IMR-90 (cell line): Measurements from ENCODE around the gene DEFB124. TPM values are rescaled to one million over a fixed set of nuclear protein-coding genes. Genes with fewer than 3 reads are reported as not detected.

Source experiments
- ATAC-seq: fragments of 200-7000 bp; cut with Tn5 transposase; 2 replicates; pipeline ENCODE4 v1.9.1; 2020; ENCODE audit warnings: low read depth, mild to moderate bottlenecking, moderate library complexity
- BruUV-seq: library from RNA; stranded (reverse); fragments of 400-500 nt; replicated peaks from 2 replicates; lab custom pipeline; 2021; lab: Mats Ljungman, UMichigan
- CTCF ChIA-PET: fragments of 300-600 bp; formaldehyde crosslinking; extraction: SDS; loops from one replicate; lab custom pipeline; 2021; ENCODE audit warnings: antibody characterized with exemption; lab: Yijun Ruan, JAX
- POLR2A ChIA-PET: fragments of 300-600 bp; sonication (Branson Sonifier 250); formaldehyde crosslinking; loops from one replicate; lab custom pipeline; 2022; ENCODE audit warnings: antibody characterized with exemption; ENCODE audit not compliant: unreplicated experiment; lab: Charles Lee
- DNase-seq: peaks from one replicate; pipeline ENCODE4 v3.0.0; 2013
- H2AFZ ChIP-seq: replicated peaks from 2 replicates; pipeline ENCODE3; 2013; ENCODE audit warnings: low read length, mild to moderate bottlenecking; ENCODE audit not compliant: poor library complexity
- H2AK5ac ChIP-seq: 2 replicates; pipeline ENCODE4 v1.6.1; 2013; ENCODE audit warnings: low read depth, low read length, inconsistent platforms
- H2AK9ac ChIP-seq: replicated peaks from 2 replicates; pipeline ENCODE3; 2013; ENCODE audit warnings: mild to moderate bottlenecking, low read depth, low read length, moderate library complexity; ENCODE audit not compliant: poor library complexity
- H2BK120ac ChIP-seq: 2 replicates; pipeline ENCODE4 v1.6.1; 2013; ENCODE audit warnings: low read depth, low read length, inconsistent platforms
- H2BK15ac ChIP-seq: 3 replicates; pipeline ENCODE4 v1.6.1; 2013; ENCODE audit warnings: low read depth, low read length, inconsistent platforms
- H2BK20ac ChIP-seq: 2 replicates; pipeline ENCODE4 v1.6.1; 2013; ENCODE audit warnings: low read depth, mild to moderate bottlenecking, inconsistent platforms, low read length, moderate library complexity
- H2BK5ac ChIP-seq: 2 replicates; pipeline ENCODE4 v1.6.1; 2013; ENCODE audit warnings: mild to moderate bottlenecking, low read depth, low read length, inconsistent platforms; ENCODE audit not compliant: poor library complexity, severe bottlenecking
- H3K14ac ChIP-seq: replicated peaks from 2 replicates; pipeline ENCODE4 v1.6.1; 2013; ENCODE audit warnings: low read depth, low read length, inconsistent platforms
- H3K18ac ChIP-seq: 2 replicates; pipeline ENCODE4 v1.6.1; 2013; ENCODE audit warnings: low read depth, low read length, control low read depth
- H3K23ac ChIP-seq: 2 replicates; pipeline ENCODE4 v1.6.1; 2013; ENCODE audit warnings: low read depth, low read length, inconsistent platforms
- H3K27ac ChIP-seq: 2 replicates; pipeline ENCODE4 v1.5.1; 2013; ENCODE audit warnings: mild to moderate bottlenecking, control low read depth, low read length; ENCODE audit not compliant: insufficient read depth
- H3K27me3 ChIP-seq: 2 replicates; pipeline ENCODE4 v1.6.1; 2013; ENCODE audit warnings: low read length; ENCODE audit not compliant: control insufficient read depth, insufficient read depth
- H3K36me3 ChIP-seq: 2 replicates; pipeline ENCODE4 v1.6.1; 2013; ENCODE audit warnings: low read length, mixed read lengths; ENCODE audit not compliant: control insufficient read depth, insufficient read depth
- H3K4ac ChIP-seq: 2 replicates; pipeline ENCODE4 v1.6.1; 2013; ENCODE audit warnings: low read depth, low read length, inconsistent platforms
- H3K4me1 ChIP-seq: 2 replicates; pipeline ENCODE4 v1.6.1; 2013; ENCODE audit warnings: low read length, mixed read lengths; ENCODE audit not compliant: control insufficient read depth, insufficient read depth
- H3K4me2 ChIP-seq: 2 replicates; pipeline ENCODE4 v1.6.1; 2013; ENCODE audit warnings: low read depth, mild to moderate bottlenecking, control low read depth, low read length, moderate library complexity
- H3K4me3 ChIP-seq: 2 replicates; pipeline ENCODE4 v1.5.1; 2013; ENCODE audit warnings: low read depth, mild to moderate bottlenecking, control low read depth, low read length, moderate library complexity; ENCODE audit not compliant: insufficient read depth
- H3K56ac ChIP-seq: 2 replicates; pipeline ENCODE4 v1.6.1; 2013; ENCODE audit warnings: low read length, inconsistent platforms; ENCODE audit not compliant: insufficient read depth; ENCODE audit errors: extremely low read depth
- H3K79me1 ChIP-seq, 2 experiments: 2 replicates each; pipeline ENCODE4 v1.6.1; 2013; ENCODE audit warnings: low read length in 2 of 2, inconsistent platforms in 1 of 2, low read depth in 1 of 2
- H3K9ac ChIP-seq: 2 replicates; pipeline ENCODE4 v1.6.1; 2013; ENCODE audit warnings: low read depth, low read length, control low read depth
- H3K9me1 ChIP-seq: 2 replicates; pipeline ENCODE4 v1.6.1; 2013; ENCODE audit warnings: low read length, inconsistent platforms; ENCODE audit not compliant: insufficient read depth
- H3K9me3 ChIP-seq: 2 replicates; pipeline ENCODE4 v1.6.1; 2013; ENCODE audit warnings: low read length; ENCODE audit not compliant: control insufficient read depth, insufficient read depth
- H4K20me1 ChIP-seq: 2 replicates; pipeline ENCODE4 v1.6.1; 2013; ENCODE audit warnings: low read length, inconsistent platforms; ENCODE audit not compliant: insufficient read depth
- H4K5ac ChIP-seq: 2 replicates; pipeline ENCODE4 v1.6.1; 2013; ENCODE audit warnings: mild to moderate bottlenecking, low read depth, low read length, control low read depth
- H4K8ac ChIP-seq, 2 experiments: 2 replicates each; pipeline ENCODE4 v1.6.1; 2013; ENCODE audit warnings: low read depth in 2 of 2, low read length in 2 of 2, control low read depth in 1 of 2, inconsistent platforms in 1 of 2
- H4K91ac ChIP-seq: 2 replicates; pipeline ENCODE4 v1.6.1; 2013; ENCODE audit warnings: low read depth, low read length, inconsistent platforms; ENCODE audit not compliant: insufficient read depth
- BHLHE40 ChIP-seq: fragments of 150-350 bp; IDR thresholded peaks from 2 replicates; pipeline ENCODE4 v1.6.1; 2016; ENCODE audit warnings: mild to moderate bottlenecking, low read depth, low read length
- FOS ChIP-seq: fragments of 150-350 bp; IDR thresholded peaks from 2 replicates; pipeline ENCODE4 v1.6.1; 2016; ENCODE audit warnings: low read depth, low read length
- MAFK ChIP-seq: IDR thresholded peaks from 2 replicates; pipeline ENCODE4 v1.6.1; 2012; ENCODE audit warnings: low read depth, low read length, improper control_type of control experiment
- MAZ ChIP-seq: IDR thresholded peaks from 2 replicates; pipeline ENCODE4 v1.6.1; 2012; ENCODE audit warnings: low read depth, mild to moderate bottlenecking, low read length, improper control_type of control experiment, moderate library complexity, borderline replicate concordance
- MXI1 ChIP-seq: IDR thresholded peaks from 2 replicates; pipeline ENCODE4 v1.6.1; 2012; ENCODE audit warnings: low read depth, mild to moderate bottlenecking, low read length, moderate library complexity, borderline replicate concordance
- POLR2A ChIP-seq: IDR thresholded peaks from 2 replicates; pipeline ENCODE4 v1.6.1; 2012; ENCODE audit warnings: mild to moderate bottlenecking, low read depth, low read length
- SMC3 ChIP-seq: fragments of 150-350 bp; IDR thresholded peaks from 2 replicates; pipeline ENCODE4 v1.6.1; 2016; ENCODE audit warnings: low read depth, mild to moderate bottlenecking, antibody characterized with exemption, low read length, moderate library complexity
- WGBS, 2 experiments: methylation state at CpG; one replicate each; pipeline versions ENCODE4 v1.1.5 to v1.1.7; 2013; ENCODE audit warnings: missing lambda C conversion rate in 2 of 2; ENCODE audit not compliant: insufficient read length in 1 of 2; ENCODE audit errors: extremely low coverage in 2 of 2; 5-methylcytosine and 5-hydroxymethylcytosine counted together
- dilution Hi-C: fragments of 300-500 bp; cut with HindIII; formaldehyde crosslinking; loops from one replicate; pipeline ENCODE4 v1.14.3; 2018; ENCODE audit warnings: low sequenced_read_pairs; ENCODE audit not compliant: unreplicated experiment
- in situ Hi-C: fragments of 300-500 bp; cut with MboI; formaldehyde crosslinking; loops from 3 replicates; pipeline ENCODE4 v1.14.3; 2019; ENCODE audit warnings: low sequenced_read_pairs, inconsistent platforms, mixed read lengths
- intact Hi-C: fragments of 100-400 bp; cut with micrococcal nuclease; formaldehyde crosslinking; loops from 2 replicates; pipeline ENCODE4 v1.10.0; 2022
- polyA plus RNA-seq, 3 experiments: library from polyadenylated mRNA; depleted of rRNA; stranded (reverse); fragments of >200 nt; gene quantifications; 2 replicates each; pipeline ENCODE4 v1.2.3, GENCODE V29; 2012; ENCODE audit warnings: low replicate concordance in 1 of 3
- total RNA-seq: library from RNA; depleted of rRNA; stranded (reverse); fragments of >200 nt; gene quantifications from 2 replicates; pipeline ENCODE4 v1.2.3, GENCODE V29; 2012
- TF ChIP-seq, protein P1 (sequence below): fragments of 150-350 bp; IDR thresholded peaks from 2 replicates; pipeline ENCODE4 v1.6.1; 2017; ENCODE audit warnings: mild to moderate bottlenecking, antibody characterized with exemption, low read length, low read depth

DEFB124 gene
- total and polyA plus RNA-seq, 2 of the 4 experiments (the other 2 are of a cell fraction), result not detected

DNA sequence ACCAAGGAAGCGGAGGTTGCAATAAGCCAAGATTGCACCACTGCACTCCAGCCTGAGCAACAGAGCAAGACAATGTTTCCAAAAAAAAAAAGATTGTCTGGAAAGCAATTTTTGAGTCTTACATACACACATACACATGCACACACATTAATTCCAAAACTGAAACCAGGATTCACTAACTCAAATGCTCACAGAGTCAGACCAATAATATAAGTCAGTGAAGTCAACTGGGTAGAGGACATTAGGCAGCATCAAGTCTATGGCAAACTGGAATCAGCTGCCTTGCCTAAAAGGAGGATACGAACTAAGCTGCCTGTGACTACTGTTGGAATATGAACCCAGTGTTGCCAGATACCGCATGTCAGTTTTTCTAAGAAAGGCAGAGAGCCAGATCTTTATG is 15.8 kb upstream of the DEFB124 start:
- no peak for DNase-seq
- Histone ChIP-seq H3K18ac (no peak overlapping the region), H3K4ac (no peak overlapping the region), H3K9me3 (no peaks in the 10 kb centered on the region), H2AFZ (no peak overlapping the region), H3K4me2 (no peak overlapping the region), H4K8ac (no peak overlapping the region), H2BK5ac (no peak overlapping the region), H3K27ac (no peak overlapping the region), H2AK5ac (no peak overlapping the region), H3K9ac (no peak overlapping the region), H3K4me1 (no peaks in the 10 kb centered on the region), H2AK9ac (no peak overlapping the region), H4K5ac (no peak overlapping the region), H3K79me1 (no peaks in the 10 kb centered on the region), H3K14ac (no peak overlapping the region), H3K23ac (no peak overlapping the region), H3K27me3 (peaks cover 10% of the 10 kb centered on the region), H3K36me3 (no peaks in the 10 kb centered on the region), H2BK15ac (no peak overlapping the region), H3K9me1 (no peaks in the 10 kb centered on the region), H3K56ac (no peak overlapping the region), H4K20me1 (no peaks in the 10 kb centered on the region), H4K91ac (no peak overlapping the region), H3K4me3 (no peak overlapping the region), H2BK20ac (no peak overlapping the region), H2BK120ac (no peak overlapping the region)
- ATAC-seq, result no peak
- BruUV-seq, result no TSS peak
- TF ChIP-seq FOS (no peak), MXI1 (no peak), SMC3 (no peak), MAZ (no peak), MAFK (no peak), BHLHE40 (no peak), POLR2A (no peak)
- TF ChIP-seq, protein P1, sequence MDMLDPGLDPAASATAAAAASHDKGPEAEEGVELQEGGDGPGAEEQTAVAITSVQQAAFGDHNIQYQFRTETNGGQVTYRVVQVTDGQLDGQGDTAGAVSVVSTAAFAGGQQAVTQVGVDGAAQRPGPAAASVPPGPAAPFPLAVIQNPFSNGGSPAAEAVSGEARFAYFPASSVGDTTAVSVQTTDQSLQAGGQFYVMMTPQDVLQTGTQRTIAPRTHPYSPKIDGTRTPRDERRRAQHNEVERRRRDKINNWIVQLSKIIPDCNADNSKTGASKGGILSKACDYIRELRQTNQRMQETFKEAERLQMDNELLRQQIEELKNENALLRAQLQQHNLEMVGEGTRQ, result no peak
- 85% methylated on average over 2 of the region's 3 CpGs; no CpG with 5 or more reads in 1 of the 2 experiments for WGBS, 2 experiments
- ChIA-PET POLR2A (no interaction called here), CTCF (interaction anchor here (2.3 kb wide), 1 partner anchor 12 kb away, joined by 9 read pairs; no protein-coding TSS in a partner anchor)
- intact Hi-C loops, result no loop called here
- dilution Hi-C loops, result no loop called here
- in situ Hi-C loops, result no loop called here
